Middle frontal gyrus (tissue), 1 donor: ENCODE results near the gene IDH3B.

Experiments
- DNase-seq: peaks from one replicate; pipeline ENCODE4 v3.0.0-alpha.2; 2015; ENCODE audit warnings: low spot score; ENCODE audit errors: extremely low spot score

Gene IDH3B

GRCh38 chr20:2624190-2624589, 39.8 kb downstream of the IDH3B start:
- no peak for DNase-seq

- DNase-seq: no peak
Observed at GRCh38 chr20:2619961-2620595, 43.9 kb downstream of the IDH3B start.

GRCh38 chr20:2619337-2619736, 44.7 kb downstream of the IDH3B start:
- DNase-seq: no peak

GRCh38 chr20:2618815-2619214, 45.2 kb downstream of the IDH3B start:
- no peak for DNase-seq

- DNase-seq: no peak
Observed at GRCh38 chr20:2617099-2617714, 46.8 kb downstream of the IDH3B start.

GRCh38 chr20:2616634-2617033, 47.4 kb downstream of the IDH3B start:
- DNase-seq: no peak

GRCh38 chr20:2612073-2612472, 51.9 kb downstream of the IDH3B start:
- DNase-seq: no peak

- DNase-seq: no peak
Observed at GRCh38 chr20:2610941-2611720, 52.9 kb downstream of the IDH3B start.

- DNase-seq: no peak
Observed at GRCh38 chr20:2610326-2610725, 53.7 kb downstream of the IDH3B start.
